Measurements from ENCODE around the gene TOP2A.
"Not testable (repeated sequence)": the region's sequence is repeated elsewhere in the genome, so short reads cannot be mapped to it uniquely, and the experiment has no call there.

Gene TOP2A

DNA sequence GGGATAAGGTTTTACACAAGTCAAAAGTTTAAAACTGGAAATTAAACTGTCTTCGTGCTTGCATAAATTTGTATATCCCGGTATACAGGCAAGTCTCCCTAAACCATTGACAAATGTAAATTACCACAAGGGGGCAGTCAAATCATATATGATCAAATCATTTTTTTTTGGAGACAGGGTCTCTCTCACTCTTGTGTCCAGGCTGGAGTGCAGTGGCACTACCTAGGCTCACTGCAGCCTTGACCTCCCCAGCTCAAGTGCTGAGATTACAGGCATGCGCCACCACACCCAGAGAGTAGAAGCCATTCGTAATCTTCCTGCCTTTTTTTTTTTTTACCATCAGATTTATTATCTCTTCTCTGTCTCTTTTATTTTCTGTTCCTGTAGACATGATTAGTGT is 18.5 kb downstream of the TOP2A start:
- peak; percentile 33 for FAIRE-seq
- TF ChIP-seq TAF1 (IDR thresholded peaks at IDR 0.05; ENCODE audit: borderline replicate concordance, low read depth, low read length): no peak
- TF ChIP-seq POLR2A (IDR thresholded peaks at IDR 0.05; ENCODE audit: low read depth, low read length): no peak
- no peak for TF ChIP-seq POLR2AphosphoS5 (IDR thresholded peaks at IDR 0.05; ENCODE audit: low read depth, low read length)
- DNase-seq (ENCODE audit: insufficient read length): no peak

DNA sequence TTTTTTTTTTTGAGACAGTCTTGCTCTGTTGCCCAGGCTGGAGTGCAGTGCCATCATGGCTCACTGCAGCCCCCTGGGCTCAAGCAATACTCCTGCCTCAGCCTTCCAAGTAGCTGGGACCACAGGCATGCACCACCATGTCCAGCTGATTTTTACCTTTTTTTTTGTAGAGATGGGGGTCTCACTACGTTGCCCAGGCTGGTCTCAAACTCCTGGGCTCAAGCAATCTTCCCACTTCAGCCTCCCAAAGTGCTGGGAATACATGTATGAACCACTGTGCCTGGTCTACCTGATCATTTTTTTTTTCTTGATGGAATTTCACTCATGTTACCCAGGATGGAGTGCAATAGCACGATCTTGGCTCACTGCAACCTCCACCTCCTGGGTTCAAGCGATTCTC is 31.1 kb downstream of the TOP2A start:
- DNase-seq (ENCODE audit: insufficient read length); FAIRE-seq: not testable (repeated sequence)

DNA sequence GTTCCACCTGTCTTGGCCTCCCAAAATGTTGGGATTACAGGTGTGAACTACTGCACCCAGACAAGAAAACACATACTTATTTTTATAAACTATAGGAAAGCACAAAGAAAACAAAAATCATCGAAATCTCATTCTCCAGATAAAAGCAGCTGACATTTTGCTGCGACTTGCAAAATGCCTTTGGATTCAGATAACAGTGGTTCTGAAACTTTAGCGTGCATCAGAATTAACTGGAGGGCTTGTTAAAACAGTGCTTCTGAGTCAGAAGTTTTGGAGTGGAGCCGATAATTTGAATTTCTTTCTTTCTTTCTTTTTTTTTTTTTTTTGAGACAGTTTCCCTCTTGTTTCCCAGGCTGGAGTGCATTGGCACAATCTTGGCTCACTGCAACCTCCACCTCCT is 35.4 kb downstream of the TOP2A start:
- TF ChIP-seq TAF1 (IDR thresholded peaks at IDR 0.05; ENCODE audit: borderline replicate concordance, low read depth, low read length) (no peak), POLR2A (IDR thresholded peaks at IDR 0.05; ENCODE audit: low read depth, low read length) (no peak), POLR2AphosphoS5 (IDR thresholded peaks at IDR 0.05; ENCODE audit: low read depth, low read length) (no peak)
- no peak for DNase-seq (ENCODE audit: insufficient read length)
- FAIRE-seq: no peak

- TF ChIP-seq POLR2AphosphoS5 (IDR thresholded peaks at IDR 0.05; ENCODE audit: low read depth, low read length) (no peak), POLR2A (IDR thresholded peaks at IDR 0.05; ENCODE audit: low read depth, low read length) (no peak), TAF1 (IDR thresholded peaks at IDR 0.05; ENCODE audit: borderline replicate concordance, low read depth, low read length) (no peak)
- DNase-seq (ENCODE audit: insufficient read length) (no peak), FAIRE-seq (no peak)
These were observed 38.7 kb downstream of the TOP2A start for GRCh38 chr17:40378966-40379365.

DNA sequence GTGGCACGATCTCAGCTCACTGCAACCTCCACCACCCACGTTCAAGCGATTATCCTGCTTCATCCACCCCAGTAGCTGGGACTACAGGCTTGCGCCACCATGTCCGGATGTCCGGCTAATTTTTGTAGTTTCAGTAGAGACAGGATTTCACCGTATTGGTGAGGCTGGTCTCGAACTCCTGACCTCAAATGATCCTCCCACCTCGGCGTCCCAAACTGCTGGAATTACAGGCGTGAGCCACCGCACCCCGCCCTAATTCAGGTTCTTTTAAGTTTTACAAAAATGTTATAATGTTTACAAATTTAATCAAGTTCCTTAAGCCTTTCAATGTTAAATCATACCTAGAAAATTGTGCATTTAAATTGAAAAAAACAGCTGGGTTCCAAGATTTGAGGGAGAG is 39.9 kb downstream of the TOP2A start:
- FAIRE-seq (no peak), DNase-seq (ENCODE audit: insufficient read length) (no peak)
- TF ChIP-seq TAF1 (IDR thresholded peaks at IDR 0.05; ENCODE audit: borderline replicate concordance, low read depth, low read length) (no peak), POLR2AphosphoS5 (IDR thresholded peaks at IDR 0.05; ENCODE audit: low read depth, low read length) (no peak), POLR2A (IDR thresholded peaks at IDR 0.05; ENCODE audit: low read depth, low read length) (no peak)

DNA sequence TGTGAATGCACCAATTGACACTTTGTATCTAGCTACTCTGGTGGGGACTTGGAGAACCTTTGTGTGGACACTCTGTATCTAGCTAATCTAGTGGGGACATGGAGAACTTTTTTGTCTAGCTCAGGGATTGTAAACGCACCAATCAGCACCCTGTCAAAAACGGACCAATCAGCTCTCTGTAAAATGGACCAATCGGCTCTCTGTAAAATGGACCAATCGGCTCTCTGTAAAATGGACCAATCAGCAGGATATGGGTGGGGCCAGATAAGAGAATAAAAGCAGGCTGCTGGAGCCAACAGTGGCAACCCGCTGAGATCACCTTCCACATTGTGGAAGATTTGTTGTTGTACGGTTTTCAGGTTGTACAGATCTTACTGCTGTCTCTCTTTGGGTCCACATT is 41.2 kb downstream of the TOP2A start:
- FAIRE-seq; DNase-seq (ENCODE audit: insufficient read length): not testable (repeated sequence)

- not testable (repeated sequence) for FAIRE-seq; DNase-seq (ENCODE audit: insufficient read length)
These were observed 41.9 kb downstream of the TOP2A start for GRCh38 chr17:40375786-40376185.

GRCh38 chr17:40374821-40375498 is 42.7 kb downstream of the TOP2A start:
- DNase-seq (ENCODE audit: insufficient read length): no peak
- FAIRE-seq: no peak
- no peak for TF ChIP-seq POLR2AphosphoS5 (IDR thresholded peaks at IDR 0.05; ENCODE audit: low read depth, low read length)
- no peak for TF ChIP-seq TAF1 (IDR thresholded peaks at IDR 0.05; ENCODE audit: borderline replicate concordance, low read depth, low read length)
- TF ChIP-seq POLR2A (IDR thresholded peaks at IDR 0.05; ENCODE audit: low read depth, low read length): no peak

GRCh38 chr17:40373999-40374398 is 43.7 kb downstream of the TOP2A start:
- FAIRE-seq: no peak
- TF ChIP-seq TAF1 (IDR thresholded peaks at IDR 0.05; ENCODE audit: borderline replicate concordance, low read depth, low read length): no peak
- TF ChIP-seq POLR2A (IDR thresholded peaks at IDR 0.05; ENCODE audit: low read depth, low read length): no peak
- no peak for TF ChIP-seq POLR2AphosphoS5 (IDR thresholded peaks at IDR 0.05; ENCODE audit: low read depth, low read length)
- DNase-seq (ENCODE audit: insufficient read length): no peak

DNA sequence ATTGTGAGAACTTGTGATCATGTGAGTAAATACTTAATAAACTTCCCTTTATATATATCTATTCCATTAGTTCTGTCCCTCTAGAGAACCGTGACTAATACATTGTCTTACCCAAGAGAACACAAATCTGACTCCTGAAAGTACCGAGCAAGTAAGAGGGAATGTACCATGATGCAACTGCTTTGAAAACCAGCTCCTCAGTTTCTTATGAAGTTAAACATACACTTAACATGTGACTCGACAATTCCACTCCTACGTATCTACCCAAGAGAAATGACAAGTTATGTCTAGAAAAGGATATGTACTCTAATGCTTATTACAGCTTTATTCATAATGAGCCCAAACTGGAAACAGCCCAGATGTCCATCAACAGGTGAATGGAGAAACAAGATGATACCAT is 44.4 kb downstream of the TOP2A start:
- TF ChIP-seq POLR2AphosphoS5 (IDR thresholded peaks at IDR 0.05; ENCODE audit: low read depth, low read length) (no peak), TAF1 (IDR thresholded peaks at IDR 0.05; ENCODE audit: borderline replicate concordance, low read depth, low read length) (no peak), POLR2A (IDR thresholded peaks at IDR 0.05; ENCODE audit: low read depth, low read length) (no peak)
- no peak for FAIRE-seq
- no peak for DNase-seq (ENCODE audit: insufficient read length)

- FAIRE-seq; DNase-seq (ENCODE audit: insufficient read length): not testable (repeated sequence)
These were observed 45.1 kb downstream of the TOP2A start for GRCh38 chr17:40372644-40373043.

- no peak for DNase-seq (ENCODE audit: insufficient read length)
- TF ChIP-seq POLR2AphosphoS5 (IDR thresholded peaks at IDR 0.05; ENCODE audit: low read depth, low read length) (no peak), POLR2A (IDR thresholded peaks at IDR 0.05; ENCODE audit: low read depth, low read length) (no peak), TAF1 (IDR thresholded peaks at IDR 0.05; ENCODE audit: borderline replicate concordance, low read depth, low read length) (no peak)
- no peak for FAIRE-seq
These were observed 45.7 kb downstream of the TOP2A start for GRCh38 chr17:40372031-40372430.

- TF ChIP-seq POLR2AphosphoS5 (IDR thresholded peaks at IDR 0.05; ENCODE audit: low read depth, low read length) (no peak), TAF1 (IDR thresholded peaks at IDR 0.05; ENCODE audit: borderline replicate concordance, low read depth, low read length) (no peak), POLR2A (IDR thresholded peaks at IDR 0.05; ENCODE audit: low read depth, low read length) (no peak)
- DNase-seq (ENCODE audit: insufficient read length) (peak; percentile 33), FAIRE-seq (no peak)
These were observed 46.3 kb downstream of the TOP2A start for GRCh38 chr17:40371261-40371929.

All from GM12892 (cell line).